ACC112 (cell line): ENCODE data around the gene VMAC.

ENCODE experiments used
- H2AFZ ChIP-seq: fragments of 200-600 bp; sonication (generic); one replicate; pipeline ENCODE4 v1.6.0; 2017; ENCODE audit warnings: antibody characterized with exemption, low read length; ENCODE audit not compliant: unreplicated experiment
- H3K27ac ChIP-seq: fragments of 200-600 bp; sonication (generic); 2 replicates; pipeline ENCODE4 v1.5.1; 2014; ENCODE audit warnings: low read depth, mild to moderate bottlenecking, antibody characterized with exemption, low read length, moderate library complexity
- H3K27me3 ChIP-seq: fragments of 200-600 bp; sonication (generic); 2 replicates; pipeline ENCODE4 v1.6.1; 2014; ENCODE audit warnings: mild to moderate bottlenecking, antibody characterized with exemption, low read length, moderate library complexity, mixed read lengths; ENCODE audit not compliant: insufficient read depth
- H3K36me3 ChIP-seq: fragments of 200-600 bp; sonication (generic); 2 replicates; pipeline ENCODE4 v1.6.1; 2016; ENCODE audit warnings: mild to moderate bottlenecking, antibody characterized with exemption, low read length, moderate library complexity, mixed read lengths; ENCODE audit not compliant: insufficient read depth
- H3K4me1 ChIP-seq: fragments of 200-600 bp; sonication (generic); one replicate; pipeline ENCODE4 v1.6.1; 2016; ENCODE audit warnings: low read length, mixed read lengths; ENCODE audit not compliant: insufficient read depth, unreplicated experiment, control insufficient read depth
- H3K4me3 ChIP-seq: fragments of 200-600 bp; sonication (generic); 2 replicates; pipeline ENCODE4 v1.5.1; 2014; ENCODE audit warnings: mild to moderate bottlenecking, low read depth, low read length
- H3K79me2 ChIP-seq: fragments of 200-600 bp; sonication (generic); one replicate; pipeline ENCODE4 v1.6.0; 2016; ENCODE audit warnings: low read length; ENCODE audit not compliant: control insufficient read depth, unreplicated experiment, insufficient read depth

VMAC gene

DNA sequence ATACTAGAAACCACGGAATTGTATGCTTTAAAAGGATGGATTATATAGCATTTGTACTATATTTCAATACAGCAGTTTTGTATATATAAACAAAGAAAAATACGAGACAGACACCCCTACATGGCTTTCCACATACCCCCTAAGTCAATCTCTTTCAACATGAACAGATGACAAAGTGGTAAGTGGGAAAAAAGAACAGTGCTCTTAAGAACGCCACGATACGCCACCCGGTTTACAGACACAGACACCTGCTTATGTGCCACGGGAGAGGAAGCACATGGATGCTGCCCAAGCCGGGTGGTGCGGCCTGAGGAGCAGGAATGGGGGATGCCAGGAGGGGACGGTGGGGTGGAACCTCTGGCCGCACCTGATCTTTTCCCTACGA is 17.5 kb downstream of the VMAC start:
- no peak overlapping the region for H3K4me3 ChIP-seq
- no peaks in the 10 kb centered on the region for H3K79me2 ChIP-seq
- no peaks in the 10 kb centered on the region for H3K36me3 ChIP-seq
- no peaks in the 10 kb centered on the region for H3K27me3 ChIP-seq
- no peaks in the 10 kb centered on the region for H3K4me1 ChIP-seq
- no peak overlapping the region for H3K27ac ChIP-seq
- no peak overlapping the region for H2AFZ ChIP-seq

DNA sequence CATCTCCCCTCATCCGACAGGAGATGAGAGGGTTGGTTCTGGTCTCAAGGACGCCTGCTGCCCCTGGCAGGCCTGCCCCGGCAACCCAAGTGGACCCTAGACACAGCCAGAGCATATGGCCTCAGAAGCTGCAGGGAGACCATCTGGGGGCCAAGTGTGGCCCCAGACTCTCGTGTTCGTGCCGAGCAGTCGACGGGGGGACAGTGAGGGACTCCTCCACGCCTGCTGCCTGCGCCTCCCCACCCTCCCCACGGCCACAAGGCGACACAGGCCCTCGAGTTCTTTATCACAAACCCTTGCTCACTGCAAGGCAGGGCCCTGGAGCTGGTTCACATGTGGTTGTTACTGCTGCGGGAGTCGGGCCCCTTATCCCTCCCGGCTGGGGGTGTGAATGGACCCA is 18.7 kb downstream of the VMAC start:
- Histone ChIP-seq H3K27ac (no peak overlapping the region), H3K4me1 (no peaks in the 10 kb centered on the region), H2AFZ (no peak overlapping the region), H3K36me3 (no peaks in the 10 kb centered on the region), H3K27me3 (no peaks in the 10 kb centered on the region), H3K79me2 (no peaks in the 10 kb centered on the region), H3K4me3 (no peak overlapping the region)

DNA sequence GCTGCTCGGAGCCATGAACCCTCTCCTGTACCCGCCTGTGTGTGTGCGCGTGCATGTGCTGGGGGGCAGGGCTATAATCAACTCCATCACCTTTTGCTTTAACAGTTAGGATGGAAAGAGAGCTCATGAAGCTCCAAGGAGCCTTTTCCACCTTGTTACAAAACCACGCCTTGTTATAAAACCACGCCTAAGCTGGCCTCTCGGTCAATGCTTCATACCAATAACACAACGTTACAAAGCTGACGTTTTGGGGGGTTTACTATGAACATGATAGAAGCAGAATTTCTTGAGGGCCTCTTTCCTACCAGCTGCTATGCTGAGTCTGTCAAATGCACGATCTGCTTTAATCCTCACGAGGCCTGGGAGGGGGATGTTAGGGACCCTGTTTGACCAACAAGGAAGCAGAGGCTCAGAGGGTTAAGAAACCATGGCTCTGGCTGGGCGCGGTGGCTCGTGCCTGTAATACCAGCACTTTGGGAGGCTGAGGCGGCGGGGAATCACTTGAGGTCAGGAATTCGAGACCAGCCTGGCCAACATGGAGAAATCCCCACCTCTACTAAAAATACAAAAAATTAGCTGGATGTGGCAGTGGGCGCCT is 21.3 kb downstream of the VMAC start:
- Histone ChIP-seq H3K36me3 (no peaks in the 10 kb centered on the region), H3K27ac (no peak overlapping the region), H3K27me3 (no peaks in the 10 kb centered on the region)

DNA sequence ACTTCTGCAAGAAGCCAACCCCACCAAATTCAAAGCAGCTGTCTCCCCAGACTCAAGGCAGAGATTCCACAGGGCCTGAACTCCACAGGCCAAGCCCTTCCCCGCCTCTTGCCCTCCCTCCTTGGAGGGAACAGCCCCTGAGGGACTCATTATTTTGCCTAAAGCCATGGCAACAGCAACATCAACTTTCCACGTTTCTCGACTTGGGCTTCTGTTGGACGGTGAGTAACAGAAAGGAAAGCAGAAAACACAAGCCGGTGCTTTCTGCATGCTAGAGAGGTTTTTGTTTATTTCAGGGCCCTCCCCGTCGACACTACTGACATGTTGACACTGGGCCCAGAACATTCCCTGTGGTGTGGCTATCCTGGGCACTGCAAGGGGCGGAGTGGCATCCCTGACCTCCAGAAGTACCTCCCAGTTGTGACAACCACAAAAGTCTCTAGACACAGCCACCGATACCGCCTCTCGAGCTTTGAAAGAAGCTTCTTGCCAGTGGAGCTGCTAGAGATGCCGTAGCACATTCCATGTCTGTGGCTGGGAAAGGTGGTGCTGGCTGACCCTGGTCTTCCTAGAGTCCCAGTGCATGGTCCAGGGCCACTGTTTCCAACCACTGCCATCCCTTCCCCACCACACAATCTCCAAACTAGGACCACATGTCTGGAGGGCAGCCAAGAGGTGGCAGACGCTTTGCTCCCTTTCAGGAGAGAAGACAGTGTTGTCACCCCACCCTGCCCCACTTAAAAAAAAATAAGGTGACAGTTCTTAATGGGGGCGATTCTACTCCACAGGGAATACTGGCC is 22.2 kb downstream of the VMAC start:
- peak overlapping the region; percentile 39 for H3K27ac ChIP-seq
- no peak overlapping the region for H2AFZ ChIP-seq
- H3K27me3 ChIP-seq = no peaks in the 10 kb centered on the region
- no peaks in the 10 kb centered on the region for H3K36me3 ChIP-seq
- no peak overlapping the region for H3K4me3 ChIP-seq
- H3K4me1 ChIP-seq = no peaks in the 10 kb centered on the region
- no peaks in the 10 kb centered on the region for H3K79me2 ChIP-seq

More for the DNA sequence above, 21.3 kb downstream of the VMAC start:
- H3K4me3 ChIP-seq = no peak overlapping the region
- H3K79me2 ChIP-seq = no peaks in the 10 kb centered on the region
- H3K4me1 ChIP-seq = no peaks in the 10 kb centered on the region
- no peak overlapping the region for H2AFZ ChIP-seq

DNA sequence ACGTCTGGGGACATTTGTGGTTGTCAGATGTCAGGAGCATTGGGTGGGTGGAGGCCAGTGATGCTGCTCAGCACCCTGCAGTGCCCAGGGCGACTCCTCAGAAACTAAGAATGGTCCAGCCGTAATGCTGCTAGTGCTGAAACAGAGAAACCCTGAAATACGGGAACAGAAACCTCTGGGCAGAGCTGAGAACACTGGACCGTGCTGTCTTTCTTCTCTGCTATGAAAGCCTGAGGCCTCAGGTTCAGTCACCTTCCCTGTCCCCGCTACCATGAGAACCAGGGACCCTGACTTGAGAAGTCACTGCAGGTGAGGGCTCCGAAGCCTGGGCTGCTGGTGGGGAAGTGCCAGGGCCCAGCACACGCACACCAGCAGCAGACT is 22.8 kb downstream of the VMAC start:
- H3K4me1 ChIP-seq = no peaks in the 10 kb centered on the region
- H3K36me3 ChIP-seq = no peaks in the 10 kb centered on the region
- no peaks in the 10 kb centered on the region for H3K79me2 ChIP-seq
- no peak overlapping the region for H2AFZ ChIP-seq
- H3K4me3 ChIP-seq = no peak overlapping the region
- H3K27me3 ChIP-seq = no peaks in the 10 kb centered on the region
- no peak overlapping the region for H3K27ac ChIP-seq

DNA sequence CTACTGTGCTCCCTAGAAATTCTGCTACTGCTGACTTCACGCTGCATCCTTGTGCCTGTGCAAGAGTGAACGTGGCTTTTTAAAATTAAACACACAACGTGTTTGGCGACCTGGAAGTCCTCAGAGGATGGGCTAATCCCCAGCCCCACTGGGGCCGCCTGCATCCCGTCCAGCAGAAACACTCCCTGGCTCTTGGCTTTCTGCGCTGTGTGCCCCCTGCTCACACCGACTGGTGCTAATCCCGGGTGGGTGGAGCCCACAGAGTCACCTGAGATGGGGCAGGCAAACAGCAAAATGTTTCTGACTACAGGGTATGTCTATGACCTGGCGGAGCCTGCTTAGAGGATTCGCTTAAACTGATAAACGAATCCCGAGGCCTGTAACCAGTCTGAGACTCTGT is 24.5 kb downstream of the VMAC start:
- H3K27ac ChIP-seq = no peak overlapping the region
- H3K4me3 ChIP-seq = no peak overlapping the region
- no peaks in the 10 kb centered on the region for H3K27me3 ChIP-seq
- no peaks in the 10 kb centered on the region for H3K79me2 ChIP-seq
- H3K4me1 ChIP-seq = no peaks in the 10 kb centered on the region
- no peaks in the 10 kb centered on the region for H3K36me3 ChIP-seq
- no peak overlapping the region for H2AFZ ChIP-seq

DNA sequence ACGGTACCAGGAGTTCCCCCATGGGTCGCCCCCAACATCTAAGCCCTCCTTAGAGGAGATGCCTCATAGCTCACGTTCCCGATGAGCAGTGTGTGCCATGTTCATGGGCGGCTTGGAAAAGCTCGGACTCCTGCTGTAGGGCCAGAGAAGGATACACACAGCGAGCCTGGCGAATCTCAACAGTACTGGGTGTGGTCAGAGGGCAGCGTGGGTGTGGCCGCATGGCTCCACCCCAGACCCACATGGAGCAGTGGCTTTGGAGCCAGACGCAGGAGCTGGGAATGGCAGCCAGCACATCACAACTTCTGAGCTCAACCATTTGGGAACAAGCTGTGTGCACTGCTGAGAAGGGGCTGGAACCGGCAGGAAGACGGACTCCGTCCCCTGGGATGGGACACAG is 25.0 kb downstream of the VMAC start:
- Histone ChIP-seq H3K27me3 (no peaks in the 10 kb centered on the region), H2AFZ (no peak overlapping the region), H3K4me3 (no peak overlapping the region), H3K79me2 (no peaks in the 10 kb centered on the region), H3K27ac (no peak overlapping the region), H3K36me3 (no peaks in the 10 kb centered on the region), H3K4me1 (no peaks in the 10 kb centered on the region)

DNA sequence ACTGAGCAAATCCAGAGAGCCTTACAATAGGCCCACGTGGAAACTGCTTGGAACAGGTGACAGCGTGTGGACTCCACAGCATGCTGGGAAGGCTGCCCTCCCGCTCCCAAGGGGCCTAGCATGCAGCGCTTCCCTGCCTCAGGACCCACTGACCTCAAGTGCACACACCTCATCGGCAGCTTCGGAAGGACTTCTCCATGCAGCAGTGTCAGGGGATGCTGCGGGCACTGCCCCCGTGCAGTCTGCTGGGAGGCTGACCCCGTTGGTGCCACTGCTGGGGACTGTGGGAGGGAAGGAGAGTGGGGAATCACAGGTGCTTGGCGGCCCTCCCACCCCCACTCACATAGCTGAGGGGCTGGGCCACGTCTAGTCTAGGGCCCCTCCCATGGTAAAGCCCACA is 26.6 kb downstream of the VMAC start:
- no peak overlapping the region for H2AFZ ChIP-seq
- no peaks in the 10 kb centered on the region for H3K79me2 ChIP-seq
- H3K36me3 ChIP-seq = no peaks in the 10 kb centered on the region
- no peaks in the 10 kb centered on the region for H3K4me1 ChIP-seq
- no peaks in the 10 kb centered on the region for H3K27me3 ChIP-seq
- H3K27ac ChIP-seq = no peak overlapping the region
- no peak overlapping the region for H3K4me3 ChIP-seq

DNA sequence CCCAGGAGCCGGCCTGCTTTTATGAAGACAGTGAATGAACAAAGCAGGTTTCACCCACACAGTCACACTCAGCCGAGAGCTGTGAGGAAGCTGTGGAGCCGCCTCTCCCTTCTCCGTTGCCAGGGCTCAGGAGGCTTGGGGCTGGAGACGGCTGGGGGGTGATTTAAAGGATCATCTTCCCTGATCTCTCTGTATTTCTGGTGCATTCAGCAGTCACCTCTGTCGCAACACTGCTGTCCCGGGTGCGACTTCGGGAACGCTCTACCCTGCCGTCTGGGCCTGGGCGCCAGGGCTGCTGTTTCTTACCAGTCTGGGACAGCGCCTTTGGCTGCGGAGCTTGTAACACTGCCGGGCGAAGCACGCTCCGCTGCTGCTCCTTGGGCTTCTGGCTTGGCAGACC is 27.5 kb downstream of the VMAC start:
- no peaks in the 10 kb centered on the region for H3K27me3 ChIP-seq
- H2AFZ ChIP-seq = no peak overlapping the region
- no peak overlapping the region for H3K4me3 ChIP-seq
- no peaks in the 10 kb centered on the region for H3K79me2 ChIP-seq
- no peaks in the 10 kb centered on the region for H3K4me1 ChIP-seq
- no peak overlapping the region for H3K27ac ChIP-seq
- no peaks in the 10 kb centered on the region for H3K36me3 ChIP-seq

DNA sequence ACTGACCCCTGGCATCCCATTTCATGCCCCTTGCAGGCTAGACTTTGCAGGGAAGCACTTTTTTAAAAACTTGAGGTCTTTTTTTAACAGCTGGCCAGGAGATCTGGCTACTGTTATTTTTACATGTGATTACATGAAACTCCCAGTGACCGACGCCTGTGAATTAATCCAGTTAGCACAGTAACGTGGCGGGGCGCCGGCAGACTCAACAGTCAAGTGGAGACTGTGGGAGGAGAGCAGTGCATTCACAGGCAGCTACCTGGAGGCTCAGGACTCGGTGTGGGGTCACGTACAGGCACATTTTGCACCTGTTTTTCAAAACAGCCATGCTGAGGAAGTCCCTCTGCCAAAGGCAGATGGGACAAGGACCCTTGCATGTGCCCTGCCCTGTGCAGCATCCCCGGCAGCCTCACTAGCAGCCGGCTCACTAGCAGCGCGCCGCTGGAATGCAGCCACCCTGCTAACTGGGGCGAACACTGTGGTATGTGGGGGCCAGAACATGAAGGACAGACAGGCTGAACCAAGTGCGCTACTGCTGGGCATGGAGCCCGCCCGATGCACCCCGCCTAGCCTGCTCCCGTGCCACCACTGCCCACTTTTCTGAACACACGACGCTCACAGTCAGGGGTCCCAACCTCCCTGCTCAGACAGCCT is 28.1 kb downstream of the VMAC start:
- H3K27me3 ChIP-seq = no peaks in the 10 kb centered on the region
- H3K4me1 ChIP-seq = no peaks in the 10 kb centered on the region
- H3K36me3 ChIP-seq = no peaks in the 10 kb centered on the region
- H2AFZ ChIP-seq = no peak overlapping the region
- no peak overlapping the region for H3K4me3 ChIP-seq
- H3K27ac ChIP-seq = no peak overlapping the region
- no peaks in the 10 kb centered on the region for H3K79me2 ChIP-seq
